ENCODE data around the gene LEKR1. TPM values are rescaled to one million over a fixed set of nuclear protein-coding genes. Genes with fewer than 3 reads are reported as not detected.
A peak's percentile ranks its signal among the peaks of the same experiment; 100 is the strongest.

Gene LEKR1
- total RNA-seq = 1.1 and 1.8 TPM in 2 replicates
- long read RNA-seq = 0 reads

- Mint-ChIP-seq H3K27me3 (ENCODE audit: low read depth) (no peaks in the 10 kb centered on the region), H3K4me1 (peaks cover 23% of the 10 kb centered on the region), H3K27ac (ENCODE audit: unreplicated experiment) (peak within 1 kb of the TSS; percentile 97), H3K4me3 (peak within 1 kb of the TSS; percentile 91), H3K9me3 (no peaks in the 10 kb centered on the region), H3K36me3 (ENCODE audit: low read depth) (no peaks in the 10 kb centered on the region)
- peak; percentile 70 for DNase-seq (ENCODE audit: low read depth, low spot score)
- TF ChIP-seq, protein P1, sequence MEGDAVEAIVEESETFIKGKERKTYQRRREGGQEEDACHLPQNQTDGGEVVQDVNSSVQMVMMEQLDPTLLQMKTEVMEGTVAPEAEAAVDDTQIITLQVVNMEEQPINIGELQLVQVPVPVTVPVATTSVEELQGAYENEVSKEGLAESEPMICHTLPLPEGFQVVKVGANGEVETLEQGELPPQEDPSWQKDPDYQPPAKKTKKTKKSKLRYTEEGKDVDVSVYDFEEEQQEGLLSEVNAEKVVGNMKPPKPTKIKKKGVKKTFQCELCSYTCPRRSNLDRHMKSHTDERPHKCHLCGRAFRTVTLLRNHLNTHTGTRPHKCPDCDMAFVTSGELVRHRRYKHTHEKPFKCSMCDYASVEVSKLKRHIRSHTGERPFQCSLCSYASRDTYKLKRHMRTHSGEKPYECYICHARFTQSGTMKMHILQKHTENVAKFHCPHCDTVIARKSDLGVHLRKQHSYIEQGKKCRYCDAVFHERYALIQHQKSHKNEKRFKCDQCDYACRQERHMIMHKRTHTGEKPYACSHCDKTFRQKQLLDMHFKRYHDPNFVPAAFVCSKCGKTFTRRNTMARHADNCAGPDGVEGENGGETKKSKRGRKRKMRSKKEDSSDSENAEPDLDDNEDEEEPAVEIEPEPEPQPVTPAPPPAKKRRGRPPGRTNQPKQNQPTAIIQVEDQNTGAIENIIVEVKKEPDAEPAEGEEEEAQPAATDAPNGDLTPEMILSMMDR (conservative IDR thresholded peaks at IDR 0.05) = no peak
These were observed at the start of gene LEKR1 for GRCh38 chr3:156826144-156826895. LEKR1 (plus strand) TSS chr3:156826353; CDS start chr3:156829330, 2,977 bp downstream.

GRCh38 chr3:156776871-156777270 is 49.3 kb upstream of the LEKR1 start:
- no peak overlapping the region for H3K27ac Mint-ChIP-seq (ENCODE audit: unreplicated experiment)
- TF ChIP-seq, protein P1 (conservative IDR thresholded peaks at IDR 0.05) = no peak
- no peak for DNase-seq (ENCODE audit: low read depth, low spot score)
- no peaks in the 10 kb centered on the region for H3K9me3 Mint-ChIP-seq
- no peaks in the 10 kb centered on the region for H3K36me3 Mint-ChIP-seq (ENCODE audit: low read depth)
- H3K27me3 Mint-ChIP-seq (ENCODE audit: low read depth) = no peaks in the 10 kb centered on the region
- peaks cover 26% of the 10 kb centered on the region for H3K4me1 Mint-ChIP-seq
- H3K4me3 Mint-ChIP-seq = no peak overlapping the region

GRCh38 chr3:156781310-156782230 is 44.6 kb upstream of the LEKR1 start:
- Mint-ChIP-seq H3K4me1 (peaks cover 9% of the 10 kb centered on the region), H3K27me3 (ENCODE audit: low read depth) (no peaks in the 10 kb centered on the region), H3K36me3 (ENCODE audit: low read depth) (no peaks in the 10 kb centered on the region), H3K9me3 (no peaks in the 10 kb centered on the region), H3K27ac (ENCODE audit: unreplicated experiment) (no peak overlapping the region), H3K4me3 (no peak overlapping the region)
- no peak for DNase-seq (ENCODE audit: low read depth, low spot score)
- TF ChIP-seq, protein P1 (conservative IDR thresholded peaks at IDR 0.05) = no peak

DNA sequence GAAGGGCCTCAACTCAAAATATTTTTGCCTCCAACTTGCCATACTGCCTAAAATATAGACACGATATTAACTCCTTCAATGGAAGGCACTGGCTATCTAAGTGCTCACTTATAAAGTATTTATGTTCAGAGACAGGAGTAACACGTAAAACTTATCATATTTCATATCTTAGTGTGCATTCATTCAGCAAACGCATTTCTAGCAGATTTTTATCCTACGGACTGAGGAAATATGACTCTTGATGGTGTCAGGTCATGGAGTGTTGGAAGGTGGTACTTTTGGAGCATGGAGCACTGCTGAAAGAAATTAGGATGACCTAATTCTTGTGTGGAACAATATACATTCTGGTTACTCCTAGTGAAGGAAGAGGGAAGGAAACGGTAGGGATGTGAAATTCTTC is 43.8 kb upstream of the LEKR1 start:
- Mint-ChIP-seq H3K27ac (ENCODE audit: unreplicated experiment) (no peak overlapping the region), H3K9me3 (no peaks in the 10 kb centered on the region), H3K36me3 (ENCODE audit: low read depth) (no peaks in the 10 kb centered on the region), H3K27me3 (ENCODE audit: low read depth) (no peaks in the 10 kb centered on the region), H3K4me3 (no peak overlapping the region), H3K4me1 (peaks cover 5% of the 10 kb centered on the region)
- TF ChIP-seq, protein P1 (conservative IDR thresholded peaks at IDR 0.05) = no peak
- no peak for DNase-seq (ENCODE audit: low read depth, low spot score)

GRCh38 chr3:156782921-156783320 is 43.2 kb upstream of the LEKR1 start:
- TF ChIP-seq, protein P1 (conservative IDR thresholded peaks at IDR 0.05) = no peak
- no peaks in the 10 kb centered on the region for H3K9me3 Mint-ChIP-seq
- H3K27ac Mint-ChIP-seq (ENCODE audit: unreplicated experiment) = no peak overlapping the region
- no peak for DNase-seq (ENCODE audit: low read depth, low spot score)
- H3K4me1 Mint-ChIP-seq = peaks cover 5% of the 10 kb centered on the region
- no peak overlapping the region for H3K4me3 Mint-ChIP-seq
- H3K27me3 Mint-ChIP-seq (ENCODE audit: low read depth) = no peaks in the 10 kb centered on the region
- H3K36me3 Mint-ChIP-seq (ENCODE audit: low read depth) = no peaks in the 10 kb centered on the region

Measured in neural crest cell (in vitro differentiated cells).